ENCODE measurements around the gene SHISAL2A.

DNA sequence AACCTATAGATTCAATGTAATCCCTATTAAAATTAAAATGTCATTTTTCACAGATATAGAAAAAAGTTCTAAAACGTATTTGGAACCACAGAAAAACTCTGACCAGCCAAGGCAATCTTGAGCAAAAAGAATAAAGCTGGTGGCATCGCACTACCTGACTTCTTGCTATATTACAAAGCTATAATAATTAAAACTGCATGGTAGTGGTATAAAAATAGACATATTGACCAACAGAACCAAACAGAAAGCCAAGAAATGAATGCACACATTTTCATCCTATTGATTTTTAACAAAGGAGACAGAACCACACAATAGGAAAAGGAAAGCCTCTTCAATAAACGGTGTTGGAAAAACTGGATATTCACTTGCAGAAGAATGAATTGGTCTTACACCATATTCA, 9.2 kb upstream of the SHISAL2A start:
- no peak for TF ChIP-seq CTCF (IDR thresholded peaks at IDR 0.05; ENCODE audit: extremely low read depth in 1 of 2, insufficient read depth in 1 of 2, low read depth in 1 of 2, low read length in 2 of 2)
- no peak for TF ChIP-seq POLR2A (IDR thresholded peaks at IDR 0.05; ENCODE audit: low read depth, low read length)
- TF ChIP-seq POLR2AphosphoS5 (IDR thresholded peaks at IDR 0.05; ENCODE audit: insufficient read depth, low read depth, low read length): no peak
- TF ChIP-seq MYC (IDR thresholded peaks at IDR 0.05; ENCODE audit: low read depth, low read length): no peak
- TF ChIP-seq, protein P1, sequence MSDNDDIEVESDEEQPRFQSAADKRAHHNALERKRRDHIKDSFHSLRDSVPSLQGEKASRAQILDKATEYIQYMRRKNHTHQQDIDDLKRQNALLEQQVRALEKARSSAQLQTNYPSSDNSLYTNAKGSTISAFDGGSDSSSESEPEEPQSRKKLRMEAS (IDR thresholded peaks at IDR 0.05; ENCODE audit: insufficient read depth, insufficient read length): no peak
- TF ChIP-seq EZH2 (IDR thresholded peaks at IDR 0.05; ENCODE audit: borderline replicate concordance, low read depth, low read length, severe bottlenecking): no peak

All from endothelial cell of umbilical vein (primary cell).